H1 (cell line): ENCODE measurements around the gene CRABP2.

Source experiments
- CTCF ChIP-seq, 3 experiments: IDR thresholded peaks; 1 replicate in 2 of 3; 2 replicates in 1 of 3; pipeline versions ENCODE4 v1.5.1 to v1.6.1; 2011; ENCODE audit warnings: low read length in 3 of 3, mild to moderate bottlenecking in 3 of 3, inconsistent platforms in 2 of 3, low read depth in 1 of 3, moderate library complexity in 1 of 3; ENCODE audit not compliant: insufficient read depth in 1 of 3; ENCODE audit errors: control extremely low read depth in 1 of 3
- KDM1A ChIP-seq: fragments of 200-600, 300-600 bp; sonication (generic); IDR thresholded peaks from 2 replicates; pipeline ENCODE4 v1.7.1; 2016; ENCODE audit warnings: mild to moderate bottlenecking, low read length, borderline replicate concordance
- NRF1 ChIP-seq: IDR thresholded peaks from 2 replicates; pipeline ENCODE4 v1.6.1; 2011; ENCODE audit warnings: mild to moderate bottlenecking, low read depth, low read length, improper control_type of control experiment
- POLR2A ChIP-seq, 2 experiments: IDR thresholded peaks; 1 replicate in 1 of 2; 2 replicates in 1 of 2; pipeline ENCODE4 v1.6.1; 2011; ENCODE audit warnings: low read depth in 2 of 2, low read length in 2 of 2, mild to moderate bottlenecking in 2 of 2; ENCODE audit errors: control extremely low read depth in 1 of 2
- RAD21 ChIP-seq, 2 experiments: IDR thresholded peaks in 1 of 2; conservative IDR thresholded peaks in 1 of 2; 2 replicates each; pipeline ENCODE4 v1.6.1; 2011; ENCODE audit warnings: low read depth in 2 of 2, low read length in 2 of 2, improper control_type of control experiment in 1 of 2, inconsistent platforms in 1 of 2, mild to moderate bottlenecking in 1 of 2, moderate library complexity in 1 of 2

- TF ChIP-seq NRF1 (peak; percentile 63), POLR2A (IDR thresholded peaks at IDR 0.05; ENCODE audit: control extremely low read depth in 1 of 2, low read depth in 2 of 2, low read length in 2 of 2) (peak in 1 of 2 experiments; percentile 30; a peak in 1 of 3 replicates), RAD21 (IDR thresholded peaks at IDR 0.05 in 1 of 2, conservative IDR thresholded peaks at IDR 0.05 in 1 of 2; ENCODE audit: low read depth in 2 of 2, low read length in 2 of 2) (peak; percentile 87 to 96), CTCF (IDR thresholded peaks at IDR 0.05; ENCODE audit: control extremely low read depth in 1 of 3, insufficient read depth in 1 of 3, low read depth in 1 of 3, low read length in 3 of 3) (peak in 2 of 3 experiments; percentile 97 to 99; a peak in 3 of 4 replicates), KDM1A (peak; percentile 96)
Observed at GRCh38 chr1:156659988-156660751, 45.2 kb downstream of the CRABP2 start.
